ENCODE measurements around the gene RAP1GDS1.

Gene RAP1GDS1

DNA sequence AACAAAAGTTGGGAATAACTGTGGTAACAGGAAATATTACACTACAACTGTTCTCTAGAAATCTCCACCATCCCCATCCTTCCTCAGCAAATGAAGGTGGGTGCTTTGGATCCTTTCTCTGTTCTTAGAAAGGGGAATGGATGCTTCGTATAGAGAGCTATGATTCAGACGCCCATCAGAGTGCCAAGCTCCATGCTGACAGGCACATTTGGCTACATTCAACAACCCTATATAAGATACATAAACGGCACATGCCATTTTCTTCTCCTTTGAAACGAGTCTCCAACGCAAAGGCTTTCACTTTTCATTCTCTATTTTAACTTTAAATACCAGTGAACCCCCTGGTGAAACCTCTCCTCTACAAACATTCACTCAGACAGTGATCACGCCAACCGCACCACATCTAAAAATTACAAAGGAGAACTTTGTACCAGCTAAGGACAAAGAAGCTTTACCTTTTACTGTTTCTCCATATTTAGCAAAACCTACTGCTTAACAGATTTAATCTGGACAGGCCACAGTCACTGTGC is 224.7 kb downstream of the RAP1GDS1 start:
- DNase-seq, result no peak

DNA sequence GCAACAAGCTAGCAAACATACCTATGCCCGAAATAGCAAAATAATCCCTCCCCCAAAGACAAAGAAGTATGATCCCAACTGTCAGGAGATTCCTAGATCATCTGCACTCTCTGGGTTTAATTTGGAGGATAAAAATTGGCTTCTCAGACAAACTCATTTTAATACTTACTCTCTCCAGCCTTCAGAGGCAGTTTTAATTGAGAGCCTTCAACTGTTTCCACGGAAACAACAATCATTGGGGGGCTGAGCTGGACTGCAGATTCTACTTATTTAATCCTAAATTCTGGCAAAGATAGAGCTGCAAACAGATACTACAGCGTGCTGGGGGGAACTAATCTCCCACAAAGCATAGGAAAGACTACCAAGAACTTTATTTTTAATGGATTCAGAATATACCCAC is 229.1 kb downstream of the RAP1GDS1 start:
- no peak for DNase-seq

DNA sequence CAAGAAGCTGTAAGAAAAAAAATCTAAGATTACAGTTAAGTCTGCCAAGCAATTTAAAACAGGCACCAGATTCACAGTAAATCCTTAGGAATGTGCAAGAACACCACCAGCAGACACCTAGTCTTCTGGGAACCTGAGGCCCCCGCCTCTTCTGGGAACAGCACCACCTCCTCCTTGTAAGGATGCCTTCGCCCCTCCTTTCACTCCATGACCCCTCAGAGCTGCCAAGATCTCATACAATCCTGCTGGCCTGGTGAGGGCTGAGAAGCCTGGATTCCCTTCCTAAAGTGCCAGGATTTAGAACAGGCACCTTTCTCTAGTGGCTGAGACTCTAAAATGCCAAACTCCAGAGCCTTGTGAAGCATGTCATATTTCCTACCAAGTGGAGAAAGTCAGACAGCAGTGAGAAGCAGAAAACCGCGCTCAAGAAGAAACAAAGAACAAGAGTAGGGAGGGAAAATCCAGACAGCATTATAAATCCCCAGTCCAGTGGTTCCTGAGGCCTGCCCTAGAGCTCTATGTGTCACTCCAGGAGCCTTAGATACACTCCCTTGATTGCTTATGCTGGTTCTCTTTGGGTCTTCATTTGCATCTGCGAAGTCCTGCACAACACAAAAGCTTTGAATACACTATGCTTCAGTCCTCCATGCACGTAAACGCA is 230.8 kb downstream of the RAP1GDS1 start:
- no peak for DNase-seq

DNA sequence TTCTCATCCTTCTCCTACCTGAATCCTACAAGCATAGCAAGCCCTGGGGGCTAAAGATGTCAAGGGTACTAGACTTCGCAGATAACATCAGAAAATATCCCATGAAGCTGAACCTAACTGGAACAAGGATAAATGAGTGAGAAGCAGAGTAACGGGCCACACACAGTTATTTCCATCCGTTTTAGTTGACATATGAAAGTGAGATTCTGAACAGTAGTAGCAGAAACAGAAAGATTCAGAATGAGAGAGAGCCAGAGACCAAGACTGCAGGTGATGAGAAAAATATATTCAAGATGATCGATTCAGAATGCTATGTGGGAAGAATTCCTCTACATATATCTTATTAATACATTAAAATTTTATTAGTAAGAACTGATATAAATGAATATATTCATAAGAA is 232.1 kb downstream of the RAP1GDS1 start:
- no peak for DNase-seq

All from SW 1271 (cell line).